GM12801 (cell line): Measurements from ENCODE around the gene MRTFA.

Source experiments
- TF ChIP-seq, protein P1 (sequence below): IDR thresholded peaks from one replicate; pipeline ENCODE4 v1.5.1; 2011; ENCODE audit warnings: control low read depth; ENCODE audit not compliant: insufficient read length; ENCODE audit errors: extremely low read depth

The MRTFA gene

DNA sequence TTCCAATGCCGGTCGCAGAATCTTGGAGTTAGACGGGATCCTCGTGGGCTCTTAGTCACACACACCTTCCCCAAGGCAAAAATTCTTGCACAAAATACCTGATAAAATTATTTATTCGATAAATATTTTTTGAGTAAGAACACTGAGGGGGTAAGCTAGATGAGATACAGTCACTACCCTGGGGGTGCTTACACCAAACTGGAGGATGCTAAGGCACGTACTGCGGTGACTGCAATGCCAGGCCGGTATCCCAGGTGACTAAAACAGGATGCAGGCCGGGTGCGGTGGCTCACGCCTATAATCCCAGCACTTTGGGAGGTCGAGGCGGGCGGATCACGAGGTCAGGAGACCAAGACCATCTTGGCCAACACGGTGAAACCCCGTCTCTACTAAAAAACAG, 1.7 kb upstream of the MRTFA start:
- TF ChIP-seq, protein P1, sequence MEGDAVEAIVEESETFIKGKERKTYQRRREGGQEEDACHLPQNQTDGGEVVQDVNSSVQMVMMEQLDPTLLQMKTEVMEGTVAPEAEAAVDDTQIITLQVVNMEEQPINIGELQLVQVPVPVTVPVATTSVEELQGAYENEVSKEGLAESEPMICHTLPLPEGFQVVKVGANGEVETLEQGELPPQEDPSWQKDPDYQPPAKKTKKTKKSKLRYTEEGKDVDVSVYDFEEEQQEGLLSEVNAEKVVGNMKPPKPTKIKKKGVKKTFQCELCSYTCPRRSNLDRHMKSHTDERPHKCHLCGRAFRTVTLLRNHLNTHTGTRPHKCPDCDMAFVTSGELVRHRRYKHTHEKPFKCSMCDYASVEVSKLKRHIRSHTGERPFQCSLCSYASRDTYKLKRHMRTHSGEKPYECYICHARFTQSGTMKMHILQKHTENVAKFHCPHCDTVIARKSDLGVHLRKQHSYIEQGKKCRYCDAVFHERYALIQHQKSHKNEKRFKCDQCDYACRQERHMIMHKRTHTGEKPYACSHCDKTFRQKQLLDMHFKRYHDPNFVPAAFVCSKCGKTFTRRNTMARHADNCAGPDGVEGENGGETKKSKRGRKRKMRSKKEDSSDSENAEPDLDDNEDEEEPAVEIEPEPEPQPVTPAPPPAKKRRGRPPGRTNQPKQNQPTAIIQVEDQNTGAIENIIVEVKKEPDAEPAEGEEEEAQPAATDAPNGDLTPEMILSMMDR: no peak

DNA sequence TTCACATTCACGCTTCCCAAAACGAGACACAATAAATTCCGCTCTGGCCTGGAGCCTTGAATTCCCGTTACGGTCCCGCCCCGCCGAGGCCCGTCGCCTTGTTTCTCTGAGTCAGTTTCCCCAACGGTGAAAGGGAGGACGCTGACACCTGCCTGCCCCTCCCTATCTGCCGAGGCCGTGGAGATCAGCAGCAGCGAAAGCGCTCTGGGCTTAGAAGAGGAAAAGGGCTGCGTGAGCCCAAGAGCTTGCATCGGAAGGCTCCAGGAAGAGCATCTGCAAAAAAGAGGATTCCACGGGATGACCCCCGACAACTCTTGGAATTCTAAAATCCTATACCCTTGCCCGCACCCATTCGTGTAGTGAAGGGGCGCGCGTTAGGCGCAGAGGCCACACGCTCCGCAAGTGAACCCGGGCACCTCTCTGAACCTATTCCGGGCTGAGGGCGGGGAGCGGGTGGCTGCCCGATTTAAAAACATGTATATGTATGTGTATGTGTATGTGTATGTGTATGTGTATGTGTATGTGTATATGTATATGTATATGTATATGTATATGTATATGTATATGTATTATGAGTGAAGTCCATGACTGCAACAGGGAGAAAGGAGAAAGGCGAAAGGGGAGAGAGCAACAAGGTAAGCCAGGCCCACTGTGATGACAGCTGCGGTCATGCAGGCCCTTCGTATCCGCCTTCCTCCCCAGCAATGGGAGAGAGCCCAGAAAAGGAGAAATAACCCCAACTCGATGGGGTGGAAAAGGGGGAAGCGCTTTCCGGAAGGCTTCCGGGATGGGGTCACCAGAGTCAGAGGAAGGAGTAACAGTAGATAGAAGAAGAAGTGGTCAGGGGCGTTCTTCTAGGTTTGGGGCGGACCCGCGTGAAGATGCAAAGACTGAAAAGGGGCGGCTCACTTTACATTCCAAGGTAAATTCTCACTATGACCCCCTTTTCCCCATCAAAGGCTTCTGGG, 948 bp upstream of the MRTFA start:
- TF ChIP-seq, protein P1: no peak

DNA sequence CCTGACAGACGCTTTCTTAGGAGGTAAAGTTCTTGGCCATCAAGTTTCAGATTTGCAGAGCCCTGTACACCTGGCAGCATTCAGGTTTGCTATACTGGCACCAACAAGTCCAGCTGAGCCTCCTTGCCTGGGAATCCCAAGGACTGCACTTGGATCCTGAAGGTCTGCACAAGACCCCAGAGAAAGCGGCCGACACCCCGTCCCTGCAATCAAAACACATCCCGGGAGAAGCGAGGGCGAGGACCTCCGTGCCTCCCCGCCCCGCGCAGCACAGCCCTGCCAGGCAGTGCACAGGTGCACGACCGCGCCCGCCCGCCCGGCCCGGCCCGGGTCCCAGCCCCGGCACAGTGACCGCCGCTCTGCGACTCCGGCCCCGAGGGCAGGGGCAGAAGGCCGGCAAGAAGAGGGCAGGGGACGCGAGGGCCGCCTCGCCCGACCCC, 559 bp downstream of the MRTFA start:
- TF ChIP-seq, protein P1: no peak

DNA sequence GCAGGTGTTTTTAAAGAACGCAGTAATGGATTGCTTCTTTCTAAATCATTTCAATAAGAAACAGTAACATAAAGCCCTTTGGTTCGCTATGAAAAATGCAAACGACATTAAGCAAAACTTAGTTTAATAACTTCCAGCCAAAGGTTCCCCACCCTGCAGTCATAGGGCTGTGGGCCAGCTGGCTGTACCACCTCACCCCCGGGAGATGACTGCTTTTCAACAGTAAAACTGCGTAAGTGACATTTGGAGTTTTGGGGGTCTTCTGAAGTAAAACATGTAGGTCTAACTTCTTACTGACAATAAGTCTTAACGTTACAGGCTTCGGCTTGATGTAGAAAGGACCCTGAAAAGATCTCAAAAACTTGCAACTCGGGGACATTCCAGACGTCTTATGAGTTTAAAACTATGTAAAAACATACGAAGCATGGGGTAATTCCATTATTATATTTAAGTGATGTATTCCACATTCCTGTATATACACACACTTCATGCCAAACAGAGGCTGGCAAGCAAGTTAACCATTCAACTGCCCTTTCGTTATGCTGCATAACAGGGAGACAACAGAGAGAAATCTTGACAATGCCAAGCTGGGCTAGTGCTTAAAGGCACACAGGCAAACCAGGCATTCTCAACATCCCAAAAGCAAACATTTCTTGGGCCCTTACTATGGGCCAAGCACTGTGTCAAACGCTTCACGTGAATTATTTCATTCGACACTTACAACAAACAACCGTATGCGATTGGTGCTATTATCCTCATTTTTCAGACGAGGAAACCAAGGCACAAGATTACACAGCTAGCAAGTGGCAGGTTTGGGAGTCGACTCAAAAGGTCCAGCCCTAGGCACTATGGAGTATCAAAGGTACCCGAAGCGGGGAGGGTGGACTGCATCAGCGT, 1.2 kb downstream of the MRTFA start:
- TF ChIP-seq, protein P1: no peak

DNA sequence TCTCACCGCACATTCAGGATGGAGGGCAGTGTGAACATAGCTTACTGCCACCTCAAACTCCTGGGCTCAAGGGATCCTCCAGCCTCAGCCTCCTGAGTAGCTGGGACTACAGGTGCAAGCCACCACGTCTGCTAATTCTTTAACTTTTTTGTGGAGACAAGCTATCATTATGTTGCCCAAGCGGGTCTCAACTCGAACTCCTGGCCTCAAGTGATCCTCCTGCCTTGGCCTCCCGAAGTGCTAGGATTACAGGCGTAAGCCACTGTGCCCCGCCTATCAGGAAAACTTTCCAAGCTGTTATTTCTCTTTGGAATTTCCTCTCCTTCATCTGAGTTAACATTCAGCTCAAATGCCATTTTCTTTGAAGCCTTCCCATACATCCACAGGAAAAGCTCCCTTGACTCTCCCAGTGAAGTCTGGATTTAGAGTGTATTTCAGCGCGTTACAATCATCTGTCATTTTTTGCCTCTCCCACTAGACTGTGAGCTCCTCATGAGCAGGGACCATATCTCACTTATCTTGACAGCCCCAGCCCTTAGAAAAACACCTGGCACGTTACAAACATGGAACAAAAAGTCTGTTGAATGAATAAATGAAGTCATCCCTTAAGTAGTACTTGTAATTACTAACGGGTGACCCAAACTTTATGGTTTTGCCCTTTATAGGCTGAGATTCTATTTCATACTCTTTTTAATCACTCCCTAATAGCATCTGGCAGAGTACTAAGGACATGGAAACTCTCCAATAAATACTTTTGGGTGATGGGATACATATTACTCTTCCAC, 2.2 kb downstream of the MRTFA start:
- TF ChIP-seq, protein P1: no peak

DNA sequence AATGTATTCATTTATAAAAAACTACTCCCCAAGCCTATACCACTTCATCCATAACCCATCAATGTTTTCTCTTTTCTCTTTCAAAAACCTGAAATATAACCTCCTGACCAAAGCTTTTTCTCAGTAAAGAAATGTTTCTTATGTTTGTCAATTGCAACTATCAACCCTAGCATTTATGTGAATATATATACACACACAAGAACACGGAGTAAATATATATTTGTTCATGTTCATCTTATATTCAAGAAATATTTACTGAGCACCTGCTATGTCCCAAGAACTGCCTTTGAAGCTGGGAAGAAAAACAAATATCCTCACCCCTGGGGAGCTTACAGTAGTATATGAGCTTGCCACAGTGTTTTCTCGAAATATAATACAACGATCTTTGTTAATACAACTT, 3.5 kb downstream of the MRTFA start:
- TF ChIP-seq, protein P1: no peak
